SK-N-SH (cell line): ENCODE results near the gene SGMS2.

Experiments used
- CTCF ChIP-seq: fragments of 200-600 bp; sonication (generic); IDR thresholded peaks from 2 replicates; pipeline ENCODE4 v1.6.1; 2017; ENCODE audit warnings: antibody characterized with exemption, mild to moderate bottlenecking, moderate library complexity
- EZH2phosphoT487 ChIP-seq: fragments of 200-600 bp; sonication (generic); IDR thresholded peaks from 2 replicates; pipeline ENCODE4 v1.6.1; 2017; ENCODE audit warnings: low read depth, mixed run types, mild to moderate bottlenecking, antibody characterized with exemption, moderate library complexity, borderline replicate concordance
- FOXM1 ChIP-seq: IDR thresholded peaks from 2 replicates; pipeline ENCODE4 v1.4.0; 2012; ENCODE audit warnings: low read depth, mild to moderate bottlenecking
- GABPA ChIP-seq: IDR thresholded peaks from 2 replicates; pipeline ENCODE4 v1.4.0; 2012; ENCODE audit warnings: low read depth, mild to moderate bottlenecking
- MAX ChIP-seq: IDR thresholded peaks from 2 replicates; pipeline ENCODE4 v1.4.0; 2012; ENCODE audit warnings: low read depth
- MEF2A ChIP-seq: IDR thresholded peaks from 2 replicates; pipeline ENCODE4 v1.4.0; 2012; ENCODE audit warnings: low read depth, borderline replicate concordance
- RAD21 ChIP-seq: IDR thresholded peaks from 2 replicates; pipeline ENCODE4 v1.6.1; 2012; ENCODE audit warnings: mild to moderate bottlenecking, low read length
- REST ChIP-seq: IDR thresholded peaks from 2 replicates; pipeline ENCODE4 v1.6.1; 2012; ENCODE audit warnings: mild to moderate bottlenecking, low read depth, low read length, moderate library complexity
- RFX5 ChIP-seq: IDR thresholded peaks from 2 replicates; pipeline ENCODE4 v1.6.1; 2012; ENCODE audit warnings: mild to moderate bottlenecking, improper control_type of control experiment, low read length
- SMC3 ChIP-seq: IDR thresholded peaks from 2 replicates; pipeline ENCODE4 v1.6.1; 2012; ENCODE audit warnings: low read depth, low read length, improper control_type of control experiment
- TCF12 ChIP-seq: IDR thresholded peaks from 2 replicates; pipeline ENCODE4 v1.4.0; 2012
- YY1 ChIP-seq: IDR thresholded peaks from 2 replicates; pipeline ENCODE4 v1.4.0; 2012; ENCODE audit warnings: low read depth, mild to moderate bottlenecking

- TF ChIP-seq CTCF (no peak), RFX5 (no peak), REST (no peak), TCF12 (no peak), GABPA (no peak), EZH2phosphoT487 (no peak), SMC3 (no peak), FOXM1 (no peak), MEF2A (no peak), RAD21 (no peak), MAX (no peak), YY1 (no peak)
These were observed 25.7 kb downstream of the SGMS2 start for GRCh38 chr4:107850438-107850837.
